Iris pigment epithelial cell (primary cell): ENCODE measurements around the gene SLITRK4.

Experiments used
- DNase-seq: peaks from one replicate; pipeline ENCODE4 v3.0.0-alpha.2; 2011; ENCODE audit warnings: low read depth

The SLITRK4 gene, protein sequence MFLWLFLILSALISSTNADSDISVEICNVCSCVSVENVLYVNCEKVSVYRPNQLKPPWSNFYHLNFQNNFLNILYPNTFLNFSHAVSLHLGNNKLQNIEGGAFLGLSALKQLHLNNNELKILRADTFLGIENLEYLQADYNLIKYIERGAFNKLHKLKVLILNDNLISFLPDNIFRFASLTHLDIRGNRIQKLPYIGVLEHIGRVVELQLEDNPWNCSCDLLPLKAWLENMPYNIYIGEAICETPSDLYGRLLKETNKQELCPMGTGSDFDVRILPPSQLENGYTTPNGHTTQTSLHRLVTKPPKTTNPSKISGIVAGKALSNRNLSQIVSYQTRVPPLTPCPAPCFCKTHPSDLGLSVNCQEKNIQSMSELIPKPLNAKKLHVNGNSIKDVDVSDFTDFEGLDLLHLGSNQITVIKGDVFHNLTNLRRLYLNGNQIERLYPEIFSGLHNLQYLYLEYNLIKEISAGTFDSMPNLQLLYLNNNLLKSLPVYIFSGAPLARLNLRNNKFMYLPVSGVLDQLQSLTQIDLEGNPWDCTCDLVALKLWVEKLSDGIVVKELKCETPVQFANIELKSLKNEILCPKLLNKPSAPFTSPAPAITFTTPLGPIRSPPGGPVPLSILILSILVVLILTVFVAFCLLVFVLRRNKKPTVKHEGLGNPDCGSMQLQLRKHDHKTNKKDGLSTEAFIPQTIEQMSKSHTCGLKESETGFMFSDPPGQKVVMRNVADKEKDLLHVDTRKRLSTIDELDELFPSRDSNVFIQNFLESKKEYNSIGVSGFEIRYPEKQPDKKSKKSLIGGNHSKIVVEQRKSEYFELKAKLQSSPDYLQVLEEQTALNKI

DNA sequence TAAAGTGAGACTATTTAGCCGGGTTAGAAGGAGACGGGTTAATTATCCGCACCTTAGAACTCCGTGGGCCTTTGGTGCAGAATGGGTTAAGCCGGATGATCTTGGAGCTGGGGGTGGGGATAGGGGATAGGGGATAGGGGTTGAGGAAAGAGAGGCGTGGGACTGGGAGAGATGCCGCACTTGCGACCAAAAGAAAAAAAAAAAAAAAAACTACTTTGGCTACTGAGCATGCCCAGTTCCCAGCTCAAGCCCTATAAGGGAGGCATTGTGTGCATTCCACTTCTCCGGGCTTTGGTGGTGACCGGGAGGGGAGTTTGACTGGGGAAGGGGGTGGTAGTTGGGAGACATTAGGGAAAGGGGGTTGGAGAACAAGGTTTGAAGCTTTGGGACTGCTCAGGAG, at the start of gene SLITRK4:
SLITRK4 (minus strand) TSS at position 187 of the 400 bp plus-strand sequence. CDS start 4,993 bp downstream, outside the sequence.
- DNase-seq = no peak

DNA sequence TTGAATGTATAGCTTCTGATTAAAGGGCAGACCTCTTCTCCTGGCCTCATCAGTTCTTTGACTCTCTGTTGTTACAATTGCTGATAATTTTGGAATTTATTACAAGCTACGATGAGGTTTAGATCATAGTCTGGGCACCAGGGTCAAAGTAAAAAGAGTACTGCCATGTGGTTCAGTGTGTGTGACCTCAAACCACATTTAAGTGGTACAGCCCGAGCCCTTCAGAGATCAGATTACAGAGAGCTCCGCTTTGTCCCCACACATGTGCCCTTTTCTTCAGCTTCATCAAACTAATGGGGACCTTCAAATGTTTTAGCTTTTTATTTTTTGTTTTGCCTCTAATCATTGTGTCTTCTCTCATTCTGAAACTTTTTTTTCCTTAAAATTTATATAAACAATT, 47.6 kb upstream of the SLITRK4 start:
- DNase-seq = no peak

DNA sequence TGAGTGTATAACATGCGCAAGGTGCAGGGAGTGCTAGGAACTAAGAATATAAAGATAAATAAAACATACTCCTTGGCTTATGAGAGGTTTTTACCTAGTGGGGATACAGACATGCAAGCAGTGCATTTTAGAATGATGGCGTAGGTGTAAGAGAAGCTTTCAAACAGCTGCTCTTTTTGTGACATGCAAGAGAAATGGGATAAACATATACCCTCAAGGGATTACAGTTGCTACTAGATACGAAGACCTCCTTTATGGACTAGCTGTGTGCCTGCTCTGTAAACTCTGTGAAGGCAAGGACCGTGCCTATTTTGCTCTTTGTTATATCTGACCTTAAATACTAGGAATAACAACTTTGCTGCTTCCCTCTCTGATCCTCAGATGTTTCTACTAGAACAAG, 39.0 kb upstream of the SLITRK4 start:
- DNase-seq = no peak

DNA sequence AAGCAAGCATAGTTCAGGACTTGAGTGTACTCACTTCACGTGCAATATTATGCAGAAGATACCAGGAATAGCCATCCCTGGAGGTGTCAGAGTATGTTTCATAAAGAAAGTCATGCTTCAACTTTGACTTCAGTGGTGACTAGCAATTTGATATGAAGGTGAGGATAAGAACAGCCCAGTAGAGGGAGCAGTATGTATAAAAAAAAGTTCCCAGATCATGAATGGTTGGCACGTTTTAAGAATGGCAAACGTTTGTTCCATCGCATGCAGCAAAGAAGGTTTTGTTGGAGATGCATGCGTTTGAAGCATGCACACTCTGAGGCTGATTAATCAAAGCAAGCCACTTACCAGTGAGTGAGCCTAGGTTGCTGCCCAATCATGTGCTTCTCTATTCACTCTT, 33.5 kb upstream of the SLITRK4 start:
- peak; percentile 1 for DNase-seq

DNA sequence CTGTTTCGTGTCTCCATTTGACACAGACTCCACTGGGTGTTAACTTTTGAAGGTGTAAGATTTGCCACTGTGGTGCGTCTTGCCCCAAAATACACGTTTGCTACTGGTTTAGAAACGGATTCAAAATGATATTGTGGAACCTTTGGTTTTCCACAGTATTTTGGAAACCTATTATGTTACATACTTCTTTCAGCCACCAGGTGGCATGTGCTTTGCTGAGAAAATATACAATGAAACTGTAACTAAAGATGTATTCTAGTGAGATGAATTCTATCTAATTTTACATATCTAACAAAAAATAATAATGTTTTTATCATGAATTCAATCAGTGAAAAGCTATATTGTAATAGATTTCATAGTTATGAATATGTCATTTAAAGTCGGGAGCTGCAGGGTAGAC, 28.4 kb upstream of the SLITRK4 start:
- DNase-seq = peak; percentile 20

DNA sequence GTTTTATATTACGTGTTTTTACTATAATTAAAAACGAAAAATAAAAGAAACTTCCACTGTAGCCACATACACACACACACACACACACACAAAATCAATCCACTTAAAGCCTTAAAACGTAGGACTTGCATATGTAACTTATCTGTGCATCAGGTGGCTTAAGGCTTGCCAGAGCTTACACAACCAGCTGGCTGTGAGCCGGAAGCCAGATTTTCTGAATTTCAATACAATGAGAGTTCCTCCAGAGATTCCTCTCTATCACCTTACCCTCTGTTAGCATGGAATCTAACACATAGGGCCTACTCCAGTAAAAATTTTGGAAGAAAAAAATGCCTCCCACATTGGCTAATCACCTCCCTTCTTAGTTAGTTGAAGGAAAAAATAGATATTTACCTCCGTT, 27.9 kb upstream of the SLITRK4 start:
- no peak for DNase-seq

DNA sequence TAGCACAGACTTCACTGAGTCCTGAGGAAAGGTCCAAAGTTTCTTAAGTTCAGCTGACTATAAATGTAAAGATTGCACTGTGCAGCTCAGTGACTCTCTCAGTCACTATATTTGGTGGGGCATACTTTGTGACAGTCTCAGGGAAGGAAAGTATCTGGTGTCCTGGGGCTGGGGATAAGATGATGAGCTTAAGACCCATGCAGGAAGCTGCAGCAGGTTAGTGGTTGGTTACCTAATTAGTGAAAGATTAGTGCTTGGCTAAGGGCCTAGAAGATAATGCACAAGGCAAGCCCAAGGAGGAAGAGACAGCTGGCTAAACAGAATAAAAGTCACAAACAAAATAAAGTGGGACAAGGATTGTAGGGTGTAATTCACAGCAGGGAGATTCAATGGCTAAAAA, 25.4 kb upstream of the SLITRK4 start:
- no peak for DNase-seq

DNA sequence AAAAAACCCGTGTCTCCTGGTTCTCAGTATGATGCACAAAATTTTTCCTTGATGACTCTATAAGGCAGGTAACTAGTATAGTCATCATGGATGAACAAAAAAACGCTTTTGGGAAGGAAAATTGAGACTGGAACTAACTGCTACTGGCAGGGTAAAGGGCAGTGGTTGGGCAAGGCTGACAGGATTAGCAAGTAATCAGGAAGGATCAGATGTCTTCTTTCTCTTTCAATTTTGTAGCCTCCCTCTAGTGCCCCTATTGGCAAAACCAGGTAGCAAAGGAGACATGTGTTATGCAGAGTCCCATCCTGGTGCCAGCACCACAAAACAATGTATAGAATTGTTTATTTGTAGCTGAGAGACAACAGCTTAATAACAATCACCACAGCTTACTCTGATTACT, 12.8 kb upstream of the SLITRK4 start:
- DNase-seq = no peak

DNA sequence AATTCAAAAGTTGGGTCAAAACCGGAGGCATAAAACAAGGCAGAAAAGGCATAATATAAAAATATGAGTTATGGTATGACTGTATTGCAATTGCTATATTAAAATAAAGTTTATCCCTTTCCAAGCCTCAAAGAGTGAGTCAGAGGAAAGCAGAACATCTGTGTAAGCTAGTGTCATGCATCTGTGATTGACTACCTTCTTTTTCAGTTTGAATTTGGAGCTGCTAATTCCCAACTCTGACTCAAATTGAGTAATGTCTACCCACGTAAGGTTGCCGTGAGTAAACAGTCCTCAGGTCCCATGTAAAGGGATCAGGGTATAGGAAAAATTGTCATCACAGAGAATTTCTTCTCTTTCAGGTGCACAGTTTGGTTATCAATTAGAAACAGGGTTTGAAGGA, 6.5 kb upstream of the SLITRK4 start:
- DNase-seq = no peak

DNA sequence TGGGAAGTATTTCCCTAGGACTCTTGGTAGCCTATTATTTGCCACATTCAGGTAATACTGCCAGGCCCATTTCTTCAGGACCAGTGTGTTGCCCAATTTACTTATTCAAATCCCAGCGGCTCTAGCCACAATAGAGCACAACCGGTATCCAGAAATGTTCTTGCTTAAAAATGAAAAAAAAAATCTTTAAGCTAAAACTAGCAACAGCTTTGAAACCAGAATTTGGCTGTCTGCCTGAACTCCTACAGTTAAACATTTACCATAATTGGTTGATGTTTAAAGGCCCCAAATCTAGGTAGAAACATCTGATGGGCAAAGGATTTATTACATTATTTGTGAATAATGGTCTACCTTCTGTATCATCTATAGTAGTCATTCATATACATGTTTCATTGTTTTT, 930 bp upstream of the SLITRK4 start:
- DNase-seq = no peak

DNA sequence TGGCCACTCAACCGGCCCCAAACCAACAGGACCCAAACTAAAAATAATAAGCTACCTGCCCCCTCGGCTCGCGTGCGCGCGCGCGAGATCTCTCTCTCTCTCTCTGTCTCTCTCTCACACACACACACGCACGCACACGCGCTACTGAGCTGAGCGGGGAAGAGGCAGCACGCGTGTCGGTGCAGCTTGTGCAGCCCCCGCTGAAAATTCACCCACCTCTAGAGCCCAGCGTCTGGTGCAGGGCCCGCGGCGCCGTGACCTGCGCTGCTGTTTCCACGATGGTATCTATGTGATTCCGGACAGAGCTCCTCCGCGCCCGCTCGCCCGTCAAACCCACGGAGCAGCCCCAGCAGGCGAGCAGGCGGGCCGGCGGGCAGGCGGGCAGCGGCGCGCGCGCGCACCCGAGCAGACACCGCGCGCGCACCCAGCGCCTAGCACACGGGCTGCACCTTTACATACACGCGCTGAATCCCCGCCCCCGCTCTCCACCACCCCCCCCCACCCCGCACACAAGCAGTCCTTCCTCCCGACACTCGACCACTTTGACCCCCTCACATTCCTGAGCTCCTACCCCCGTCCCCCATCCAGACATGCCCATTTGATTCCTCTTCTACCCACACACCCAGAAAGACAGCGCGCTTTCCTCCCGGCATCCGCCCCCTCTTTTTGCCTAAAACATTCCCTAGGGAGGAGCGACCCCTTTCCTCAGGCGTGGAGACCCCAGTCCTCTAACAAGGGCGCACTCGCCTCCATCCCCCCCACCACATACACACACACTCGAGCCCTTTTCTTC, 1.0 kb downstream of the SLITRK4 start:
- no peak for DNase-seq

DNA sequence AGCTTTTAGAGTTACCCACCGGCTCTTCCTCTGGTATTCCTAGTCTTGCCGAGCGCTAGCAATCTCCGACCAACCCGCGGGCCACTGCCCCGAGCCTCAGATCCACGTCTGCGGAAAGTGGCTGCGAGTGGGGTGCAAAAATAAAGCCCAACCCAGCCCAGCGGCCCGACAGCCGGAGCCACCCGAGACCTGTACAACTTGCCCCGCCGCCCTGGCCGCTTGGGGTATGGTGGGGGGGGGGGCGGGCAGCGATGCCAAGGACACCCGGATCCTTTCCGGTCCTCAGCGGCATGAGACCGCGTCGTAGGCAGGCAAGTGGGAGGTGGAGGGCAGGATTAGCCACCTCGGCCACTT, 1.6 kb downstream of the SLITRK4 start:
- DNase-seq = no peak

DNA sequence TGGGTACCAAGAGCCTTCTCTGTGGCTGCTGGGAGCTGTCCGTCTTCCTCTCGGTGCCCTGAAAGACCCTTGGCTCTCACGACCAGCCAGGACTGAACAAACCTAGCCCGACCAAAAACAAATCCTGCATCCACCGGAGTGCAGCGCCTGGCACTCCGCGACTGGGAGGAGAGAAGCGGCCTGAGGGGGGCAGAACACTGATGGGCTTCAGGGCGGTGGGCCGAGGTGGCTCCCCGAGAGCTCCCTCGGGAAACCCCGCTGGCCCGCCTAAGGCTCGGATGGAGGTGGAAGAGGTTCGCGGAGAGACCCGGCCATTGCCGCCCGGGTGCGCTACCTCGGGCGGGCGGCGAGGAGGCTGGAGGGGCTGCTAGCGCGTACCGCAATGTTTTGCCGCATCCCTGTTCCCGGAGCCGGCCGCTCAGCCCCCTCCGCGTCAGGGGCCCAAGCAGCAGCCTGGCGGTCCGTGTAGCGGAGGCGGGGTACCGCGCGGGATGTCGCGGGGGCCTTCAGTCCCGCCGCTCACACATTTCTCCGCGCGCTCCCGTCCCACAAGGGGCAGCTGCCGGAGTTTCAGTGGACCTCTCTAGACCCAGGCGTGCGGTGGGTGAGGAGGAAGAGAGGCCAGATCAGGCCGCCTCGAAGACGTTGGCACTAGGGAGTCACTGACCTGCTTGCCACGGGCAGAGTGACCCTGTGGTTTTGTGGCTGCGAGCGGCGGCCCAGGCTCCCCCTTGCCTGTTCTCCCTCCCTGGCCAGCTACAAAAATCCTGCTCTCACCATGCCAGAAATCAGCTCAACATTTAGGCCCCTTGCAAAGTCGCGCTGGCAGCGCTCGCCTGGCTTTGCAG, 2.2 kb downstream of the SLITRK4 start:
- DNase-seq = no peak

DNA sequence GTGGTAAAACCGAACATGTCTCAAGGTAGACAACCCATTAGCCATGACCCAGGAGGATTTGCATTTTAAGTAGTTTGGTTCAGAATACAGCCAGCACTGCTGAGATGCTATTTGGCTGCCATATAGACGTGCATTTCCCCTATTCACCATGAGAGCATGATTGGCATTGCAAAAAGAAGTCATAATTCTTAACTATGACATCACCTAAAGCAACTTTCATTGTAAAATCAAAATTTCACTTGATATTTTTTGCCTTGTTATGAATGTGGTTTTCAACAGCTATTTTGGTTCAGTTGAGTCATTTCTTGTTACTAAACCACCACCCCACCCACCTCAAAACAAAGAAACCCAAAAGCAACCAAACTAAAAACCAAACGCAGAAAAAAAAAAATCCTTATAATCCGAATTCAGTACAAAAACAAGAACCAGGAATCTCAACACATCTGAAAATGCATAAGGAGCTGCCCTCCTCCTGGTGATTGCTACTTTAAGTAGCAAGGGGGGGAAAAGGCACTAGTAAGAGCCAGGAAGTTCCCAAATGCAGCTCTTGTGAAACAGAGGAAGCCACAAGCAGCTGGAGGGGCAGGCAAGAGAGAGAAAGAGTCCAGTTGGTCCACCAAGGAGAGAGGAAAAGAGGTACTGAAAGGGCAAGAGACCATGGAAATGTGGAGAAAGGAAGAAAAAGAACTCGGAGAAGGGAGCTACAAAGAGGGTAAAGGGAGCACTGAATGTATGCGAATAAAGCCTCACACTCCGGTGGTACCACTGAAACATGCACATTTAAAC, 3.1 kb downstream of the SLITRK4 start:
- DNase-seq = no peak

DNA sequence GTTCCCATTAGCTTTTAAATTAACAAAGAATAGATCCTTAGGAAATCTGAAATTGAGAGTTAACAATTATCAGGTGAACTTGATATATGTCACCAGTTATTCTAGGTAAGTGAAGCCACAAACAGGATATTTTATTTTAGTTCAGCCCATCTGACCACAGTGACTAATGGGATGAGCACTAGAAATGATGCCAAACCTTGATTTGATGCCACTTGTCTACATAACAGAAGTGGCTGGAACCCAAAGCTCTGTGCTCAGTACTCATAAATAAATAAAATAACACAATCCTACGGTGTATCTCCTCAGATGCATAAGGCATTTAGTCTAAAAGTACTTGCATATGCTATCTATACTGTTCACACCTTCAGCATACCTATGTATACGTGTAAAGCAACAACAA, 12.2 kb downstream of the SLITRK4 start:
- no peak for DNase-seq

DNA sequence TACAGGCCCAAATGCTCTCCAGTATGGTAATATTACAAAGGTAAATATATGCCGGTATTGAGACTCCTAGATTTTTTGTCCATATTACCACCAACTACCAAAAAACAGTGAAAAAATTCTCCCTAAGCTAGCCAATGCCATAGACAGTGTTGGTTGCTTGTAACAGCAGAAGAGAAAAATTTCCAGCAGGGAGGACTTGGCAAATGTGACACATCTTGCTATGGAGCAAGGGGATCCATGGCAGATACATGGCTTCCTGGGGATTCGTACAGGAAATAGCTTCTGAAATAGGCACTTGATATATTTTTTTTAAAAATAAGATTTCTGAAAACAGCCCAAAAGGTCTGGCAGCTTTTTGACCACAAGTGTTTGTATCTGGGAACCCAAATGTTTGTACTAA, 14.6 kb downstream of the SLITRK4 start:
- no peak for DNase-seq

DNA sequence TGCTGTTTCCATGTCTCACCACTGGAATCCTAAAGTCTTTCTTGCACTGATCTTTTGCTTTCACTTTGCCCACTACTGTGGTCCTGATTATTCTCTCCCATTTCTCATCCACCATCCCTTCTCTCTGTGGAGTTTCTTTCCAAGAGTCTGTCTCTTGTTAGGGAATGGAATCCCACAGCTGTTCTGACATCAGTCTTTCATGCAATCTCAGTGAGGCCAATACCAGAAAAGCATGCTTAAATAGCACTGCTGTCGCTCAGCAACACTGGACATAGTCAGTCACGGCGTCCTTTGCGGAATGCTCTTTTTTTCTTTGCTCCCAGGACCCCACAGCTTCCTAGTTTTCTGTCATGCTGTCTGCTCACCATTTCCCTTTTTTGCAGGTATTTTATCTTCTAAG, 20.1 kb downstream of the SLITRK4 start:
- no peak for DNase-seq

DNA sequence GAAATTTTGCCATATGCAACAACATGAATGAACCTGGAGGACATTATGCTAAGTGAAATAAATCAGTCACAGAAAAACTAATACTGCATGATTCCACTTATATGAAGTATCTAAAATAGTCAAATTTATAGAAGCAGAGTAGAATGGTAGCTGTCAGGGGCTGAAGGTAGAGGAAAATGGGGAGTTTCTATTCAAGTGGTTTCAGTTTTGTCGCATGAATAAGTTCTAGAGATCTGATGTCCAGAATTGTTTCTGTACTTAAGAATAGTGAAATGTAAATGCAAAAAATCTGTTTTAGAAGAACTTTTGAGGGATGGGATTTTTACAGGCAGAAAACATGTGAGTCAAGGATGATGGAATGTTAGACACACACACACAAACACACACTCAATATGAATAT, 34.1 kb downstream of the SLITRK4 start:
- DNase-seq = no peak

DNA sequence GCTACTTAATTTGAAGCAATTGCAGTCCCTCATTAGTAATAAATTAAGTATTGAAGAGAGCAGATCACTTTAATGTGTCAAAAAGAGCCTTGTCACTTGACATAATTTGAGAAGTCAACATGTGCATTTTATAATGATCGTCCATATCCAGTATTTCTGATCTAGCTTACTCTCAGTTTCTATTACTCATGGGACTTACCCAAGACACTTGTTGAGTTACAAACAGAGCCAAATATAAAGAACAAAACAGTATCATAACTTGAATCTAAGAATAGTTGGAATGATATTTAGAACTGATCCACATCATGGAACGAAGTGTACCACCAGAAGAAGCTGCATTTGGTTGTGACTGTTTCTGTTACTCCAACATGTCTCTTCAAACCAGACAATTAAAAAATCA, 54.7 kb downstream of the SLITRK4 start:
- no peak for DNase-seq

DNA sequence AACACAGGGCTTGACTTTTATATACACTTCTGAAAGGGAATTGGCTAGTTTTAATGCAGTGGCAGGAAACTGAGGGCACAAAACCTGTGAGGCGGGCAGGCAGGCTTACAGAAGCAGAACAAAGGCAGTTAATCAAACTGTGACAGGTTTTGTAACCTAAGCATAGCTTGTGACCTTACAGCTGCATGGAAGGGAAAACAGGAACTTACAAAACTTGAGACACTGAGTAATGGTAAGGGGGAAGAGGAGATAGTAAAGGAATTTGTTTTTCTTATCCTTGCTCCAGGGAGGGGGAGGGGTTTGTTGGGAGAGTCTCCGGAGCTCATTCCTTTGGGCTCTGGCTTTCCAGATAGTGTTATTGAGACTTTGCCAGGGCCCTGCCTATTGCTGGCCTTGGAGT, 55.6 kb downstream of the SLITRK4 start:
- no peak for DNase-seq
